ENCODE data around the gene KRTAP9-7. TPM values are rescaled to one million over a fixed set of nuclear protein-coding genes. Genes with fewer than 3 reads are reported as not detected.

KRTAP9-7 gene
- total RNA-seq, 2 experiments from 2014 or later = not detected

DNA sequence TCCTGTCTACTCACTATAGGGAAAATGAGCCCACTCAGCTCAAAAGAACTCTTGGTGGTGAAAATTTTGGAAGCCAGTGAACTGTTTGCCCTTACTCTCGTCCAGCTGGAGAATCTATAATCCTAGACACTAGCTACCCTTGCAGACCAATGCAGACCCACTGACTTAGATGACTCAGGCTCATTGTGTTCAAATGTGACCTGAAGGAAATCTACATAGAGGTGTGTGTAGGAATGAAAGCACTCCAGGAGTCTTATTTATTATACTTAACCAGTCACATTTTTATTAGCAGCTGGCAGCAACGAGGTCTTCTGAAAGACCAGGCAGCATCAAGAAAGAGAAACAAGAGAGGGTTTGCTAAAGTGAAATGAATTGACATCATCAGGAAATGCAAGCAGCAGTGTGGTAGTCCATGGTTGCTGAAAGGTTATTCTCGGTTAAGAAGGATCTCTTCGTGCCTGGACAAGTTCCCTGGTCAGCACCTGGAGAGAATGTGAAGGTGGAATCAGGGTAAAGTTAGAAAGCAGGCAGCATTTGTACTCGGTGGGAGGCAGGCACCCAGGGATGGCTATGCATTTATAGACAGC lies 25.8 kb downstream of the KRTAP9-7 start:
- Mint-ChIP-seq H3K27me3 (no peaks in the 10 kb centered on the region), H3K27ac (no peak overlapping the region), H3K9me3 (peaks cover 5% of the 10 kb centered on the region)

GRCh38 chr17:41301916-41302901 lies 26.7 kb downstream of the KRTAP9-7 start, which contains the start of gene KRTAP29-1:
Gene KRTAP29-1 (minus strand): TSS chr17:41302851. CDS start chr17:41302851, 0 bp downstream.
- Mint-ChIP-seq H3K4me3 (no peak within 1 kb of the TSS), H3K27ac (no peak within 1 kb of the TSS), H3K9me3 (peaks cover 5% of the 10 kb centered on the region), H3K36me3 (no peaks in the 10 kb centered on the region), H3K4me1 (peaks cover 19% of the 10 kb centered on the region), H3K27me3 (no peaks in the 10 kb centered on the region)
- DNase-seq = no peak

More for the DNA sequence above, 25.8 kb downstream of the KRTAP9-7 start:
- H3K36me3 Mint-ChIP-seq = no peaks in the 10 kb centered on the region
- peaks cover 12% of the 10 kb centered on the region for H3K4me1 Mint-ChIP-seq
- DNase-seq = no peak
- no peak overlapping the region for H3K4me3 Mint-ChIP-seq

GRCh38 chr17:41302981-41303380 lies 27.5 kb downstream of the KRTAP9-7 start:
- H3K4me3 Mint-ChIP-seq = no peak overlapping the region
- H3K9me3 Mint-ChIP-seq = peaks cover 5% of the 10 kb centered on the region
- H3K4me1 Mint-ChIP-seq = peaks cover 26% of the 10 kb centered on the region
- H3K36me3 Mint-ChIP-seq = no peaks in the 10 kb centered on the region
- H3K27me3 Mint-ChIP-seq = no peaks in the 10 kb centered on the region
- no peak overlapping the region for H3K27ac Mint-ChIP-seq
- no peak for DNase-seq

GRCh38 chr17:41304091-41304490 lies 28.6 kb downstream of the KRTAP9-7 start:
- DNase-seq = no peak
- H3K4me1 Mint-ChIP-seq = peaks cover 37% of the 10 kb centered on the region
- no peak overlapping the region for H3K27ac Mint-ChIP-seq
- H3K9me3 Mint-ChIP-seq = peaks cover 5% of the 10 kb centered on the region
- no peaks in the 10 kb centered on the region for H3K36me3 Mint-ChIP-seq
- no peaks in the 10 kb centered on the region for H3K27me3 Mint-ChIP-seq
- H3K4me3 Mint-ChIP-seq = no peak overlapping the region

- peaks cover 40% of the 10 kb centered on the region for H3K4me1 Mint-ChIP-seq
- H3K27ac Mint-ChIP-seq = no peak overlapping the region
- H3K9me3 Mint-ChIP-seq = peaks cover 1% of the 10 kb centered on the region
- DNase-seq = no peak
- no peaks in the 10 kb centered on the region for H3K36me3 Mint-ChIP-seq
- H3K27me3 Mint-ChIP-seq = no peaks in the 10 kb centered on the region
- H3K4me3 Mint-ChIP-seq = no peak overlapping the region
Observed at GRCh38 chr17:41307647-41308046, 32.1 kb downstream of the KRTAP9-7 start.

GRCh38 chr17:41308251-41308917 lies 32.9 kb downstream of the KRTAP9-7 start:
- peak; percentile 34 for DNase-seq
- Mint-ChIP-seq H3K36me3 (no peaks in the 10 kb centered on the region), H3K27ac (peak overlapping the region; percentile 79), H3K4me3 (peak overlapping the region; percentile 49), H3K27me3 (no peaks in the 10 kb centered on the region), H3K9me3 (peaks cover 1% of the 10 kb centered on the region), H3K4me1 (peaks cover 40% of the 10 kb centered on the region)

DNA sequence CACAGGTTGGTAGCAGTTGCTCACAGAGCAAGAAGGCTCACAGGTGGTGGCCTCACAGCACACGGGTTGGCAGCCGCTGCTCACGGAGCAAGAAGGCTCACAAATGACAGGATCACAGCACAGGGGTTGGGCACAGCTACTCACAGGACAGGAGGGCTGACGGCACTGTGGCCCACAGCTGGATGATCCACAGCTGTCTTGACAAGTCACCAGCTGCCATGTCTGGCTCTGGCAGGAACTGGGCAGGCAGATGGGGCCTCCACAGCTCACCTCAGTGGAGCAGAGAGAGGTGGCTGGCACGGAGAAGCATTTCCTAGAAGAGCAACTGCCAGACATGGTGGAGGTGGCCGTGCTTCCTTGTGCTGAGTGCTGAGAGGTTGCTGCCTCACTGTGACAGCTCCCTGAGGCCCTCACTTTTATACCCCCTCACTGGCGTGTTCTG lies 33.4 kb downstream of the KRTAP9-7 start, which contains the start of gene KRTAP16-1:
TSS of gene KRTAP16-1 (minus strand) at position 392 of the 442 bp plus-strand sequence. CDS start at position 336, 56 bp downstream.
- Mint-ChIP-seq H3K9me3 (peaks cover 1% of the 10 kb centered on the region), H3K36me3 (no peaks in the 10 kb centered on the region), H3K27me3 (no peaks in the 10 kb centered on the region), H3K4me1 (peaks cover 40% of the 10 kb centered on the region), H3K4me3 (peak within 1 kb of the TSS; percentile 49), H3K27ac (peak within 1 kb of the TSS; percentile 79)
- DNase-seq = no peak

DNA sequence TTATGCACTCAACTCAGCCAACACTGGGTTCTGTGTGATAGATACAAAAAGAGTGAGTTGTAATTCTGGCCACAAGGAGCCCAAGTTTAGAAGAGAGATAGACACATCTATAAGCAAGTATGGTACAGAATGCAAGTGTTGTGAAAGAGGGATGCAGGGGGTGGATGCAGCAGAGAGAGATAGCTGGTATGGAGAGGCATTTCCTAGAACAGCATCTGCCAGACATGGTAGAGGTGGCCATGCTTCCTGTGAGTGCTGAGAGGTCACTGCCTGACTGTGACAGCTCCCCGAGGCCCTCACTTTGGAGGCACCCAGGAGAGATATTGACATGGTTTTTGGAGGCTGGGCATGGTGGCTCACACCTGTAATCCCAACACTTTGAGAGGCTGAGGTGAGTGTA lies 35.6 kb downstream of the KRTAP9-7 start:
- H3K27me3 Mint-ChIP-seq = no peaks in the 10 kb centered on the region
- peaks cover 1% of the 10 kb centered on the region for H3K9me3 Mint-ChIP-seq
- no peak overlapping the region for H3K4me3 Mint-ChIP-seq
- no peaks in the 10 kb centered on the region for H3K36me3 Mint-ChIP-seq
- no peak overlapping the region for H3K27ac Mint-ChIP-seq
- no peak for DNase-seq
- peaks cover 40% of the 10 kb centered on the region for H3K4me1 Mint-ChIP-seq

DNA sequence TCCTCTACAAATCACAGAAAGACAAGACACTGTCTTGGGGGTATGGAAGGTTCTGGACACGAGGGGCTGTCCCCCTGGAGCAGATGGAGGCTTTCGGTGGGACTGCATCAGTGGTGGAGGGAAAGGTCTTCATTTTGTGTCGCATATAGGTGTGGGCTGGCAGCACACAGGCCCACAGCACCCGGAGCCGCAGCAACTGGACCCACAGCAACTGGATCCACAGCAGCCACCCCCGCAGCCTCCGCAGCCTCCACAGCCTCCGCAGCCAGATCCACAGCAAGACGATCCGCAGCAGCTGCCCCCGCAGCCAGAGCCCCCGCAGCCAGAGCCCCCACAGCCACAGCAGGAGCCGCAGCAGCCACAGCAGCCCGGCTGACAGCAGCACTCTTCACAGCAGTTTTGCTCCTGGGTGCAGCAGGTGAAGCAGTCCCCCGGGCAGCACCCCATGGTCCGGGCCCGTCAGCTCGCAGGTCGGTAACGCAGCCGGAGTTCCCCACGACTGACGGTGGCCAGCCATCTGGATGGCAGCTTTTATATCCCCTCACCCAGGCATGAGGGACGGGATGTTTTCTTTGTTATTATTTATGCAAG lies 39.8 kb downstream of the KRTAP9-7 start, which contains the start of gene KRTAP17-1:
TSS of gene KRTAP17-1 (minus strand) at position 507 of the 591 bp plus-strand sequence. CDS start at position 447, 60 bp downstream.
- Mint-ChIP-seq H3K27ac (peak within 1 kb of the TSS; percentile 17), H3K4me3 (no peak within 1 kb of the TSS), H3K9me3 (peaks cover 10% of the 10 kb centered on the region)

DNA sequence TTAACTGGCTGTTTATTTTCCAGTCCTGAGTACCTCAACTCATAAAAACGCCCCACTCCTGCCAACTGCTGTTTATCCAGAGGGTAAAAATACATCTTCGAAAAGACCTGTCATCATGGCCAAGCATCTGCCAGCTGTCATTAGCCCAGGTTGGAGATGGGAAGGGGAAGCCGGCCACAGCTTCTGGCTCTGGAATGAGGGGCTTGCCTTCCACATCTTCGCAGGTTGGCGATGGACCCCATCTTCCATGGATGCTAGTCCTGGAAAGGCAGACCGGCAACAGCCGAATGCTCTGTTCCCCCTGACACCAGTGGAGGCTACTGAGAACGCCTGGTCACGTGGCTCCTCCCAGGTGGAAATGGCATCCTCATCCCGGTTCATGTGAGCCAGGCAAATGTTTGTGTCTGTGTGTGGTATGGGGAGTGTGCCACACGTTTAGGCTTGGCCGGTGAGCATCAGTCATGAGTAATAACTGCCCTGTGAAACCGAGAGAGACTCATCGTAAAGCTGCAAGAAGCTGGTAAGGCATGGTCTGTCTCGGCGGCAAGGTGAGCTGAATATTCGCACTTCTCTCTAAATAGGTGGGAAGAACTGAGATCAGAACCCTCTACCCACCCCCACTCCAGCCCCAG lies 40.4 kb downstream of the KRTAP9-7 start:
- DNase-seq = no peak
- Mint-ChIP-seq H3K36me3 (peaks cover 10% of the 10 kb centered on the region), H3K27ac (no peak overlapping the region), H3K27me3 (no peaks in the 10 kb centered on the region), H3K9me3 (peaks cover 14% of the 10 kb centered on the region), H3K4me3 (no peak overlapping the region), H3K4me1 (peaks cover 5% of the 10 kb centered on the region)

More for the DNA sequence above, 39.8 kb downstream of the KRTAP9-7 start, which contains the start of gene KRTAP17-1:
- Mint-ChIP-seq H3K4me1 (peaks cover 10% of the 10 kb centered on the region), H3K27me3 (no peaks in the 10 kb centered on the region), H3K36me3 (peaks cover 10% of the 10 kb centered on the region)
- no peak for DNase-seq

- Mint-ChIP-seq H3K4me1 (peaks cover 3% of the 10 kb centered on the region), H3K27ac (no peak overlapping the region), H3K36me3 (peaks cover 10% of the 10 kb centered on the region), H3K9me3 (peaks cover 14% of the 10 kb centered on the region), H3K4me3 (no peak overlapping the region), H3K27me3 (no peaks in the 10 kb centered on the region)
- no peak for DNase-seq
Observed at GRCh38 chr17:41318231-41318630, 42.7 kb downstream of the KRTAP9-7 start.

DNA sequence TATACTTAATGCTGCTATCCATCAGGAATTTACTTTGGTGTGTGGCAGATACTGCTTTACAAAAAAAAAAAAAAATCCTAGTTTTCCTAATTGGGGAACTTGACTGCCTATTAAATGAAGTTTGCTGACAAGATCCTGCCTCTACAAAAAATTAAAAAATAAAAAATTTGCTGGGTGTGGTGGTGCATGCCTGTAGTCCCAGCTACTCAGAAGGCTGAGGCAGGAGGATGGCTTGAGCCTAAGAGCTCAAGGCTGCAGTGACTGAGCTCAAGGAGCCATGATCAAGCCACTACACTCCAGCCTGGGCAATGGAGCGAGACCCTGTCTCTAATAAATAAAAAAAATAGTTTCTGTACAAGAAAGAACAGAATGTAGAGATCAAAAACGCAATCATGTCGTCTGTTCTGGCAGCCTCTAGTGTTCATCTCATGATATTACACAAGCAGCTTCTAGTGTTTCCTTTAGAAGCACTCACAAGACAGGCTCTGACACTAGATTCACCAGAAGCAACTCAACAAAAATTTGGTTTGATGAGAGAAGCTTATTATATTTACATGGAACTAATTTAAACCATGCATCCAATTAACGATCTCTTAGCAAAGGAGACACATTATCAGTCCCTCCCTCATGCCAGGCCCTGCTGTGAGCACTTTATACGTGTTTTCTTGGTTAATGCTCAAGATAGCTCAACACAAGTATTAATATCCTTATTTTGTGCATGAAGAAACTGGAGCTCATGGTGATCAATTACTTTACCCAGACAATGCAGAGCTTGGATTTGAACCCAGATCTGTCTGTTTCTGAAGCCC lies 46.8 kb downstream of the KRTAP9-7 start:
- Mint-ChIP-seq H3K4me3 (no peak overlapping the region), H3K27me3 (no peaks in the 10 kb centered on the region), H3K36me3 (peaks cover 10% of the 10 kb centered on the region), H3K4me1 (peaks cover 21% of the 10 kb centered on the region), H3K27ac (no peak overlapping the region), H3K9me3 (peaks cover 14% of the 10 kb centered on the region)
- no peak for DNase-seq

All from activated naive CD8-positive, alpha-beta T cell treated with anti-CD3 and anti-CD28 coated beads for 36 hours (primary cell).